ENCODE measurements around the gene SV2B. TPM values are rescaled to one million over a fixed set of nuclear protein-coding genes. Genes with fewer than 3 reads are reported as not detected.

Gene SV2B
- total RNA-seq, 1 experiment from 2014 or later, result not detected

DNA sequence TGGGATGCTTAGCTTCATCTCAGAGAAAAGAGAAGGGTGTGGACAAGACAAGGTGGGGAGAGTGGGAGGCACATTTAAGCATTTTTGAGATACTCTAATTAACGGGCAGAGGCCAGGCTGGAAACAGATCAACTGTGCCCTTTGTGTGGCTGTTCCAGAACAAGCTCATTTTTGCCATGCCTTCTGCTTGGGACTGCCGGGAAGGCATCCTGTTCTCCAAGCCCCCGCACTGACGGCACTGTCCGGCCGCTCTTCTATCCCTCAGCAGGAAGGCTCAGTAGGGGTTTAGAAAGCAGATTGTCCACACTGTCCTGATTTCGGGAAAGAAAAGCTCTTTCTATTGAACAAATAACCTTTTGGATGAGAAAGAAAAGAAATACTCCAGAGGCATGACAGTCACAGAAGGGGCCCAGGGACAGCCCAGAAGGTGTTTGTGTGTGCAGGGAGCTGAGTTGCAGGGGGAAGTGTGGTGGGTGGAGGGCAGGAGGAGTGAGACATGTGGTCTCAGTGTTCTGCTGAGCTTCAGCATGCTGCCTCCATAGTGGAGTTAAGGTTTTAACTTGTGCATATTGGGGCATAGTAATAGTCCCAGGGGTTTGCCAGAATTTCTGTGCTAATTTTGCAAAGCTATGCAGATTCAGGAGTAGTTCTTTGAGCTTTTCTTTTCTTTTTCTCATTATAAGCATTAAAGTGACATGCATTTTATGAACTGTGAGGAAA lies 27.3 kb downstream of the SV2B start:
- Histone ChIP-seq H2BK20ac (ENCODE audit: low read depth, low read length, poor library complexity, severe bottlenecking) (no peak overlapping the region), H3K9ac (ENCODE audit: extremely low read depth, insufficient read length, low read length) (no peak overlapping the region), H4K91ac (ENCODE audit: insufficient read length, low read depth, low read length) (no peak overlapping the region), H4K8ac (replicated peaks; ENCODE audit: insufficient read length, low read depth, low read length) (no peak overlapping the region), H2BK15ac (ENCODE audit: low read depth, low read length) (no peak overlapping the region), H3K23me2 (ENCODE audit: insufficient read length, low read depth, low read length, poor library complexity, severe bottlenecking) (no peaks in the 10 kb centered on the region), H3K9me3 (ENCODE audit: control insufficient read depth, low read depth, low read length) (no peaks in the 10 kb centered on the region), H3K4me2 (ENCODE audit: insufficient read depth, insufficient read length, low read length) (no peak overlapping the region), H3K27ac (ENCODE audit: insufficient read length, low read depth, low read length) (no peak overlapping the region), H2AFZ (ENCODE audit: low read length) (no peak overlapping the region), H2BK120ac (ENCODE audit: low read depth, low read length, poor library complexity, severe bottlenecking) (no peak overlapping the region), H3K18ac (ENCODE audit: insufficient read length, low read depth, low read length) (no peak overlapping the region), H3K79me2 (ENCODE audit: insufficient read depth, low read length) (no peaks in the 10 kb centered on the region), H3T11ph (ENCODE audit: low read length) (no peak overlapping the region), H3K14ac (ENCODE audit: insufficient read depth, low read length) (no peak overlapping the region; the same call in 1 of the 2 replicates), H2AK5ac (ENCODE audit: insufficient read length, low read length) (no peak overlapping the region), H4K20me1 (ENCODE audit: control insufficient read depth, insufficient read depth, insufficient read length) (no peaks in the 10 kb centered on the region), H3K4ac (ENCODE audit: low read depth, low read length) (no peak overlapping the region), H2BK12ac (ENCODE audit: insufficient read length, low read depth, low read length) (no peak overlapping the region), H3K4me1 (ENCODE audit: insufficient read depth, low read length) (peaks cover 7% of the 10 kb centered on the region; the same call in 1 of the 2 replicates), H2BK5ac (ENCODE audit: insufficient read length, low read length) (no peak overlapping the region), H3K23ac (ENCODE audit: insufficient read length, low read depth, low read length) (no peak overlapping the region), H3K56ac (ENCODE audit: insufficient read length, low read depth, low read length) (no peak overlapping the region), H3K79me1 (ENCODE audit: insufficient read depth, low read depth, low read length, poor library complexity, severe bottlenecking) (no peaks in the 10 kb centered on the region), H3K27me3 (ENCODE audit: insufficient read depth, low read length) (no peaks in the 10 kb centered on the region), H4K5ac (ENCODE audit: insufficient read length, low read depth, low read length) (no peak overlapping the region)
- Mint-ChIP-seq H3K4me3 (no peak overlapping the region), H3K9me3 (no peaks in the 10 kb centered on the region; a peak in 1 of 5 replicates), H3K27ac (0 out of 7 replicates have a peak overlapping the region, but pooled peaks of 1 of the 3 experiments have one; percentile 43), H3K36me3 (ENCODE audit: insufficient read depth in 1 of 3, low read depth in 3 of 3) (no peaks in the 10 kb centered on the region), H3K4me1 (peaks cover 3 to 4% of the 10 kb centered on the region in 2 experiments; a peak in 2 of 4 replicates), H3K27me3 (ENCODE audit: low read depth) (peaks cover 2% of the 10 kb centered on the region)
- TF ChIP-seq, protein P1, sequence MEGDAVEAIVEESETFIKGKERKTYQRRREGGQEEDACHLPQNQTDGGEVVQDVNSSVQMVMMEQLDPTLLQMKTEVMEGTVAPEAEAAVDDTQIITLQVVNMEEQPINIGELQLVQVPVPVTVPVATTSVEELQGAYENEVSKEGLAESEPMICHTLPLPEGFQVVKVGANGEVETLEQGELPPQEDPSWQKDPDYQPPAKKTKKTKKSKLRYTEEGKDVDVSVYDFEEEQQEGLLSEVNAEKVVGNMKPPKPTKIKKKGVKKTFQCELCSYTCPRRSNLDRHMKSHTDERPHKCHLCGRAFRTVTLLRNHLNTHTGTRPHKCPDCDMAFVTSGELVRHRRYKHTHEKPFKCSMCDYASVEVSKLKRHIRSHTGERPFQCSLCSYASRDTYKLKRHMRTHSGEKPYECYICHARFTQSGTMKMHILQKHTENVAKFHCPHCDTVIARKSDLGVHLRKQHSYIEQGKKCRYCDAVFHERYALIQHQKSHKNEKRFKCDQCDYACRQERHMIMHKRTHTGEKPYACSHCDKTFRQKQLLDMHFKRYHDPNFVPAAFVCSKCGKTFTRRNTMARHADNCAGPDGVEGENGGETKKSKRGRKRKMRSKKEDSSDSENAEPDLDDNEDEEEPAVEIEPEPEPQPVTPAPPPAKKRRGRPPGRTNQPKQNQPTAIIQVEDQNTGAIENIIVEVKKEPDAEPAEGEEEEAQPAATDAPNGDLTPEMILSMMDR (conservative IDR thresholded peaks at IDR 0.05), result no peak
- WGBS (ENCODE audit: extremely low coverage, insufficient read length, low lambda C conversion rate), result no CpG with 5 or more reads among the region's 7 CpGs
- no peak for DNase-seq

All from H9 (cell line).